GM18858 (cell line): Measurements from ENCODE around the gene SMAP1.
"Not testable (repeated sequence)": the region's sequence is repeated elsewhere in the genome, so short reads cannot be mapped to it uniquely, and the experiment has no call there.

Experiments used
- ATAC-seq: cut with Tn5 transposase; IDR thresholded peaks from one replicate; pipeline ENCODE4 v1.9.1; 2021; ENCODE audit not compliant: unreplicated experiment

The SMAP1 gene

DNA sequence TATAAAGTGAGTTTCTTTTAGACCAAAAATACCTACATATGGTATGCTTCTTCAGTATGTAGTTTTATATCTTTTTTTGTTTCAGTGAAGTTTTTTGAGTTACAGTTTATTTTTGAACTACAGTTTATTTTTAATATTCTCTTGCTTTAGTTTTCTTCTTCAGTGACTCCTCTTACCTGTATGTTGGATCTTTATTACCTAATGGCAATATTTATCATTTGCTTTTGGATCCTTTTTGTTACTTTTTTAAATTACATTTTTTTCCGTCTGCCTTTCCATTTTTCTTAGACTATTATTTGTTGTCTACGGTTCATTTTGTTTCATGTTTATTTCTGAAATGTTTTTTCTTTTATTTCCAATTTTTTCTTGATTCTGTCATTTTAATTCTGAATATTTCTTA lies 71.9 kb downstream of the SMAP1 start:
- no peak for ATAC-seq

DNA sequence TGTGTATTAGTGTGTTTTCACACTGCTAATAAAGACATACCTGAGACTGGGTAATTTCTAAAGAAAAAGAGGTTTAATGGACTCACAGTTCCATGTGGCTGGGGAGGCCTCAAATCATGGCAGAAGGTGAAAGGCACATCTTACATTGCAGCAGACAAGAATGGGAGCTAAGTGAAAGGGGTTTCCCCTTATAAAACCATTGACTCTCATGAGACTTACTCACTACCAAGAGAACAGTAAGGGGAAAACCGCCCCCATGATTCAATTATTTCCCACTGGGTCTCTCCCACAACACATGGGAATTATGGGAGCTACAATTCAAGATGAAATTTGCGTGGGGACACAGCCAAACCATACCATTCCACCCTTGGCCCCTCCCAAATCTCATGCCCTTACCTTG lies 73.1 kb downstream of the SMAP1 start:
- ATAC-seq = not testable (repeated sequence)

DNA sequence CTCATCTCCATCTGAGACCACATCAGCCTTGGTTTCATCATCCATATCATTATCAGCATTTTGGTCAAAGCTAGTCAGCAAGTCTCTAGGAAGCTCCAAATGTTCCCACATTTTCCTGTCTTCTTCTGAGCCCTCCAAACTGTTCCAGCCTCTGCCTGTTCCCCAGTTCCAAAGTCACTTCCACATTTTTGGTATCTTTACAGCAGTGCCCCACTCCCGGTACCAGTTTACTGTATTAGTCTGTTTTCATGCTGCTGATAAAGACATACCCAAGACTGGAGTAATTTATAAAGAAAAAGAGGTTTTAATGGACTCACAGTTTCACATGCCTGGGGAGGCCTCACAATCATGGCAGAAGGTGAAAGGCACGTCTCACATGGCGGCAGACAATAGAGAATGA lies 74.8 kb downstream of the SMAP1 start:
- not testable (repeated sequence) for ATAC-seq

DNA sequence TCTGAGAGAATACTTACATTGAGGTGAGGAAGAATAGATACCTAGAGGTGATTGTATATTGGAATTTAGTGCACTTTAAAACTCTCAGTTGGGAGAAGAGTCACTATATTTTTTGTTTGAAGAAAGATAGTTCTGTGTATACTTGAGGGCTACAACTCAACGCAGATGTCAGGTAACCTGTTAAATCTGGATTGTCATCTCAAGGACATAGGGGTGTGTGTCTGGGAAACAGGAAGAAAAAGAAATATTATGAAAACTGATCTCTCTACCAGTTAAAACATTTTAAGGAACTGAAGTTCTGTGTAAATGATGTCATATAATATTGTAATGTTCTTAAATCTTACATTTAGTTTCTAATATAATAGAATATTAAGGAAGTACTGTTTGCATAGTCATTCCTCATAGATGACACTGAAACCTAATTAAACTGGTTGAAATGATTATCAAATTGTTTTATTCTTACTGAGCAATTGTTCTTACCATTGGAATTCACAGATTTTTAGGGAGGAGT lies 86.2 kb downstream of the SMAP1 start:
- no peak for ATAC-seq

DNA sequence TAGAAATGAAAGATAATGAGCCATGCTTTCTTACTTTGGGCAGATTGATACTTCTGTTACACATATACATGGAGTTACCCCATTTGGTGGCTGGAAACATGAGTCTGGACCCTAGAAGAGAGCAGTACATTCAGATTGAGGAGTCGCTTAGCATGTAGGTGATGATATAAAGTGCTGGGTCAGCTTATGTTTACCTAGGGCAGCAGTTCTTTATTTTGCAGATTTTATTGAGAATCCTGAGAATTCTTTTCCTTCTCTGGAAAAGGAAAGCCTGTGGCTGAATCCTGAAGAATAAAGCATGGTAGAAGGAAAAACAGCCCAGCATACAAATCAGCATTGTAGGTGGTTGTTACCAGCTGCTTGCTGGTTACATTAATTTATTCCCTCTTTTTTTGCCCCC lies 91.2 kb downstream of the SMAP1 start:
- ATAC-seq = no peak

DNA sequence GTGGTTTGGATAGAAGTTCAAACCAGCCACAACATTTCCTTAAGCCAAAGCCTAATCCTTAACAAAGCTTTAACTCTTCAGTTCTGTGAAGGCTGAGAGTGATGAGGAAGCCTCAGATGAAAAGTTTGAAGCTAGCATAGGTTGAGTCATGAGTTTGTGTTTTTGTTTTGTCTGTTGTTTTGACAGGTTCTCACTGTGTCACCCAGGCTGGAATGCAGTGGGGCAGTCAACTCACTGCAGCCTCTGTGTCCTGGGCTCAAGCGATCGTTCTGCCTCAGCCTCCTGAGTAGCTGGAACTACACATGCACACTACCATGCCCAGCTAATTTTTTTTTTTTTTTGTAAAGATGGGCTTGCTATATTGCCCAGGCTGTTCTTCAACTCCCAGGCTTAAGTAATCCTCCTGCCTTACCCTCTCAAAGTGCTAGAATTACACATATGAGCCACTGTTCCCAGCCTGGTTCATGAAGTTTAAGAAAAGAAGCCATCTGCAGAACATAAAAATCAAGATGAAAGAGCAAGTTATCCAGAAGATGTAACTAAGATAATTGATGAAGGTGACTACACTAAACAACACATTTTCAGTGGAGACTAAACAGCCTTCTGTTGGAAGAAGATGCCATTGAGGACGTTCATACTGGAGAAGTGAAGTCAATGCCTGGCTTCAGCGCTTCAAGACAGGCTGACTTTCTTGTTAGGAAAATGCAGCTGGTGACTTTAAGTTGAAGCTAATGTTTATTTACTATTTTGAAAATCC lies 96.2 kb downstream of the SMAP1 start:
- ATAC-seq = no peak

DNA sequence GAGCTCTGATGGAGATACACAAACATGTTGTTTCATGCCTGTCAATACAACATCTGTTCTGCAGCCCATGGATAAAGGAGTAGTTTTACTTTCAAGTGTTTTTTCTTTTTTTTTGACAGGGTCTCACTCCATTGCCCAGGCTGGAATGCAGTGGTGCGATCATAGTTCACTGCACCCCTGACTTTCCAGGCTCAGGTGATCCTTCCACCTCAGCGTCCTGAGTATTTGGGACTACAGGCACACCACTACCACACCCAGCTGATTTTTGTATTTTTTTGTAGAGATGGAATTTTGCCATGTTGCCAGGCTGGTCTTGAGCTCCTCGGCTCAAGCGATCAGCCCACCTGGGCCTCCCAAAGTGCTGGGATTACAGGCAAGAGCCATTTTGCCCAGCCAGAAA lies 97.0 kb downstream of the SMAP1 start:
- ATAC-seq = no peak

DNA sequence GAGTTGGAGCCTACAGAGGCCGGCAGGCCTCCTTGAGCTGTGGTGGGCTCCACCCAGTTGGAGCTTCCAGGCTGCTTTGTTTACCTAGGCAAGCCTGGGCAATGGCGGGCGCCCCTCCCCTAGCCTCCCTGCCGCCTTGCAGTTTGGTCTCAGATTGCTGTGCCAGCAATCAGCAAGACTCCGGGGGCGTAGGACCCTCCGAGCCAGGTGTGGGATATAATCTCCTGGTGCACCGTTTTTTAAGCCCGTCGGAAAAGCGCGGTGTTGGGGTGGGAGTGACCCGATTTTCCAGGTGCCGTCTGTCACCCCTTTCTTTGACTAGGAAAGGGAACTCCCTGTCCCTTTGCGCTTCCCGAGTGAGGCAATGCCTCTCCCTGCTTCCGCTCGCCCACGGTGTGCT lies 103.7 kb downstream of the SMAP1 start:
- not testable (repeated sequence) for ATAC-seq

DNA sequence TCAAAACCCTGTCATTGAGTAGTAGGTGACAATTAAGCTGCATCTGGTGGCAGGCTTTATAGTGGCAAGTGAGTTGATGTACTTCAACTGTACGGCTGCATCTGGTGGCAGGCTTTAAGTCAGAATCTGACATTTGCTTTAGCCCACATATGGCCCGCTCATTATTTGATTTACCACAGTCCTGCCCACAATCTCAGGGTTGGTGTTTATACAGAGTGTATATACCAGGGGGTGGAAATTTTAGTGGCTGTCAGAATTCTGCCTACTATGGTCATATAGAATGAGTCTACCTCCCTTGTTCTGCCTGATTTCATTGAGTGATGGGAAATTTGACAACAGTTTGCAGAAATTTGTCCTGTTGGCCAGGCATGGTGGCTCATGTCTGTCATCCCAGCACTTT lies 112.3 kb downstream of the SMAP1 start:
- ATAC-seq = no peak

DNA sequence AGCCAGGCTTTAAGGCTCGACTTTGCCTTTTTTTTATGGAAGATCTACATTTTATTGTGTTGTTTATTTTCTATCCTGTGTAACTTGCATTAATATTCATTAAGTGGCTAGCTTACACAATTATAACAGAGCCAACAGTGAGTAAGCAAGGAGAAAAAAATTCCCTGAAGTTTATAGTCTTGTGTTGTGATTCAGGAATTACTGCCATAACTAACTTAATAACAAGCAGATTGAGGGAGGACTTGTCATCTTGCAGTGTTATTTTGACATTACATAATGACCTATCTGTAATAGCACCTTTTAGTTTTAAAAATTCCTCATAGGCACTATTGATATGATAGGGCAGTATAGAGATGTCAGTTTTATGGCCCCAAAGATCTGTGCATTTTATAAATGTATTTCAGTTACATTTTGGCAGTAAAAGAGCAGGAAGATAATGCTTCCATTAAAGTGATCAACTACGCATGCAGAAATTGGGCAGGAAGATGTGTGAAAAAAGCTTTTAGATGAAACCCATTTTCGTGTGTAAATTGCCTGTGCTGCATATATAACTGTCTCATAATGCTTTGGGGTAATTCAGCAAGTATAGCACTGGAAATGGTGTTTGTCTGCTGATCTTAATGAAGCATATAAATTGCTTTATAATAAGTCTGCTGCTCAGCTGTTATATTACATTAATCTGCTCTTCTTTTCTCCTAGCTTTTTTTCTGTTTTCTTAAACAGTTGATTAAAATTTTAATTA lies 123.0 kb downstream of the SMAP1 start:
- ATAC-seq = no peak

DNA sequence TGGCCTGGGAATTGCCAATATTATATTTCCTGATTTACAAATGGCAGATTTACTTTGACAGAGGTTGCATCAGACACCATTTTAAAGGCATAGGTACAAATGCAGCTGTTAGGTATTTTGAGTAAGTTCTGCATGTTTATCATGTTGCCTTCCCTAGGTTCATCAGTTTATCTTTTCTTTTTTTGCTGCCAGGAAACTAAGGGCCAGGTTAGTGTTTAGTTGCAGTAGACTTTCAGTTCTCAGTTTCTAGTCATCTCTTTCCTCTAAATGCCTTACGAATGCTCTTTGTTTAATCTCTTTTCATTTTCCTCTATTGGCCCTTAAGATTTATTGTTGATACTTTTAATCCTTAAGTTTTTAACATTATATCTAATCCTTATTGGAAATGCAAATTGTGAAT lies 129.9 kb downstream of the SMAP1 start:
- ATAC-seq = peak; percentile 96

DNA sequence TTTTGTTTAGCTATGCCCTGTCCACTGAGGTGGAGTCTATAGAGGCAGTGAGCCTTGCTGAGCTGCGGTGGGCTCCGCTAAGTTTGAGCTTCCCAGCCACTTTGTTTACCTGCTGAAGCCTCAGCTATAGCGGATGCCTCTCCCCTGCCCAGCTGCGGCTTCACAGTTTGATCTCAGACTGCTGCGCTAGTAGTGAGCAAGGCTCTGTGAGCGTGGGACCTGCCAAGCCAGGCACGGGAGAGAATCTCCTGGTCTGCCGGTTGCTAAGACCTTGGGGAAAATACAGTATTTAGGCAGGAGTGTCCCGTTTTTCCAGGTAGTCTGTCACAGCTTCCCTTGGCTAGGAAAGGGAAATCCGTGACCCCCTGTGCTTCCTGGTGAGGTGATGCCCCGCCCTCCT lies 138.4 kb downstream of the SMAP1 start:
- ATAC-seq = no peak

DNA sequence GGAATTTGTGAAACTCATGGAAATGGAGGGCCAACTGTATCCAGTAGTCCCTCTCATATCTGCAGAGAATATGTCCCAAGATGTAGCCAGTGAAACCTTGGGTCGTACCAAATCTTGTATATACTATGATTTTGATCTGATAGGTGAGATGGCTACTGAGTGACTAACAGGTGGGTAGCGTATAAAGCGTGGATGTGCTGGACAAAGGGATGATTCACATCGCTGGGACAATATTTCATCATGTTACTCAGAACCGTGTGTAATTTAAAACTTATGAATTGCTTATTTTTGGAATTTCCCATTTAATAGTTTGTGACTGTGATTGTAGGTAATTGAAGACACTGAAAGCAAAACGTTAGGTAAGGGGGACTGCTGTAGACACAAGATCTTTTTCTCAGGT lies 144.1 kb downstream of the SMAP1 start:
- ATAC-seq = no peak

DNA sequence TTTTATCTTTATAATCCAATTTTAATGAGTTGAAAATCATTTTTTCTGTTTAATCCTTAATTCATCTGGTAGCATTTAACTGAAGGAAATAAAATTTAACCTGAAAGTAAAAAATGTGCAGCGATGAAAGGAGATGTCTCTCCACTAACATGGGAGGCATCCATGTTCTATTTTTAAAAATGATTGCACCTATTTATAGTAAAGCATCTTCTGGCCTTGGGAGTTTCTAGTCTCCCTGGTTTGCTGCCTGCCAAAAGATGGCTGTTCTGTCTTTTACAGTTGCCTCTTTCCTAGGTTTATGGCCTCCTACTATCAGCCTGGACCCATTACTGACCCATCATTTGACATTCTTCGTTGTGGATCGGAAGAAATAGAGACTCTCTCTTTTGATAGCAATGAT lies 146.2 kb downstream of the SMAP1 start:
- ATAC-seq = no peak

DNA sequence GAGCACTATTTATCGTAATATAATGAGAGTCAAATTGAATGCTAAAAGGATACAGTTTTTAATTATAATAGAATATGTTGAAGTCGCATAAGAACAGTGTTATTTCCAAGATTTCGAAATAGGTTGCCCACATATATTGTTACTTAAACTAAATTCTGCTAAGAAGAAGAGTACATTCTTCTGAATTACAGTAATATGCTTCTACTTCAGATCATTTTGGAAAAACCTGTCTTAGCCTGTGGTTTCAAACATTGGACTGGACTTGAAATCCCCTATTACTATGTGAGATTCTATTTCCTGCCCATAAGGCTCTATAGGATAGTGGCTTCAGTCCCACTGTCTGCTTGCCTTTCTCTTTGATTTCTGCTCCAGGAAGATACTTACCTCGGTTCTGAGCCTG lies 152.0 kb downstream of the SMAP1 start:
- no peak for ATAC-seq

DNA sequence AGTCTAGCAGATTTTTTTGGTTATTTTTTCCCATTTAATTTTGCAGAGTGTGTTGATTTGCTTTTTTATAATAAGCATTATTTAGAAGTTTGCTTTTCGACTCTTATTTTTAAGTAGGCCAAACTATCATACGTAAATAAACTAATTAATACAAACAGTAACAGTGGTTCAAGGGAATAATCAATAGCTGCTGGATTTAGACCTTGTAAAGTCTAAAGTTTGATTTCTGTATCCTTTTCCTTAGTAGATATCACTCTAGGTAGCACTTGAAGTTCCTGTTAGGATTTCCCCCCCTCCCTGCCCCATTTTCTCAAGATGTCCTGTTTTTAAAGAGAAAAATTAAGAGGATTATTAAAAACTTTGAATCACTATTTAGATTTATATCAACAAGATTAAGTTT lies 153.1 kb downstream of the SMAP1 start:
- ATAC-seq = no peak

DNA sequence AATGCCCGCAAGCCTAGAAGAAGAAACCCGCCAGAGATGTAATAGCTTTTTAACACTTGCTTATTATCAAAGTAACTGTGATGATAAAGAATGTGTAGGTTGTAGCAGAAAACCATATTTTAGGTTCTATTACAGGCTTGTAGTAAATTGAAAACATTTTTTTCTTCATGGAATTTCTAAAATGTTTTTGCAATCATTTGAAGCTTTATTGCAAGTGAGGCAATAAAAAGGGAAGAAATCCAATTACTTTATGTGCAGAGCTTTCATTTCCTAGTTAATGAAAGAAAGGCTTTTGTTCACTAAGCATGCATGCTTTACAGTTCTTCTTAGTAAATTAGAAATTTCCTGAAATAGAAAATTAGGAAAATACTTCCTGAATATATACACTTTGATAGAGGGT lies 154.1 kb downstream of the SMAP1 start:
- ATAC-seq = no peak

DNA sequence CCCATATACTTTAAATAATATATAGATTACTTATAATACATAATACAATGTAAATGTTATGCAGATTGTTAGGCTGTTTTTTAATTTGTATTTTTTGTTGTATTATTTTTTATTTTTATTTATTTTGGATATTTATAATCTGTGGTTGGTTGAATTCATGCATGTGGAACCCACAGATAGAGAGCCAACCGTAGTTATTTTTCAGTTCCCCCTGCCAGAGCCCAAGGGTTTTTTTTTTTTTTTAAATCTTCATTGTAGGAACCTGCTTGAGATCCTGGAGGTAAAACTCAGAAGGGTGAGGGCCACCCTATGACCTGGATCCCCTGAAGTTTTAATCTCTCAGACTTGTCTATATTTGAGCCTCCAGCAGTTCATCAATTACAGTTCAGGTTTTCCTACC lies 156.0 kb downstream of the SMAP1 start:
- peak; percentile 56 for ATAC-seq

DNA sequence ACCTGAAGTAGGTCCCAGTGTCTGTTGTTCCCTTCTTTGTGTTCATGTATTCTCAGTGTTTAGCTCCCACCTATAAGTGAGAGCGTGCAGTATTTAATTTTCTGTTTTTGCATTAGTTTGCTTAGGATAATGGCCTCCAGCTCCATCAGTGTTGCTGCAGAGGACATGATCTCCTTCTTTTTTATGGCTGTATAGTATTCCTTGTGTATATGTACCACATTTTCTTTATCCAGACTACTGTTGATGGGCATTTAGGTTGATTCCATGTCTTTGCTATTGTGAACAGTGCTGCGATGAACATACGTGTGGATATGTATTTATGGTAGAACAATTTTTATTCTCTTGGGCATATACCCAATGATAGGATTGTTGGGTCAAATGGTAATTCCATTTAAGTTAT lies 163.7 kb downstream of the SMAP1 start:
- no peak for ATAC-seq

DNA sequence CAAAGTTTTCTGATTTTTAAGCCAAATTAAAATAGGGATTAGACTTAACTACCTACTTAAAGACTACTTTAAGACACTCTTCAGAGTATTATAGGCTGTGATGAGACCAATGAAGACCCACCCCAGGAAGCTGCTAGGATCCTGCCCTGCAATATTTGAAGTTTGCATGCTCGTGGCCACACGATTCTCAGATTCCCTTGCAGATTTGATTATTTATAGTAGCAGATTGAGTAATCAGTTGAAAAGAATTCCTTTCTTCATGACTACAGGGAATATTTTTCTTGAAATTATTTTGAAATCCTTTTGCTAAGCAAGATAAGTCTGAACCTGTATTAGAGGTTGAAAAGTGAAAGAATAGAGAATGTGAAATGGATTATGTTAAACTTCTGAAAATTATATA lies 166.8 kb downstream of the SMAP1 start:
- no peak for ATAC-seq

DNA sequence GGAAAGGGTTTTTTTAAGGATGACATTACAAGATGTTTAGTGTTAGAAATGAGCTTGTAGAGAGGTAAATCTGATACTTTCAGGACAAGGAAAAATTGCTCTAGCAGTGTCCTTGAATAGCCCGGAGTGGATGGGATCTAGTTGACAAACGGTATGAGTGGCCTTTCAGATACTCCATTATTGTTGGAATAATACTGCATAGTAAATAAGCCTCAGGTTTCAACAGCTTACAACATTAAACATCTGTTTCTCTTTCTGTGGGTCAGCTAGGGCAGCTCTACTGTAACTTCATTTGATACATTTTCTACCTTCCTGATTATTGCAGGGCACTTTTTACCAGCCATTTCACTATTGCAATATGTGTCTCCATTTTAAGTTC lies 171.2 kb downstream of the SMAP1 start:
- ATAC-seq = no peak
